Measurements from ENCODE around the gene ASB18. TPM values are rescaled to one million over a fixed set of nuclear protein-coding genes. Genes with fewer than 3 reads are reported as not detected.

The ASB18 gene
- total RNA-seq, 1 experiment from 2014 or later: 0.46 TPM

- Histone ChIP-seq H3K27me3 (ENCODE audit: insufficient read depth, low read depth) (no peaks in the 10 kb centered on the region), H3K9me3 (ENCODE audit: insufficient read depth, low read depth) (no peaks in the 10 kb centered on the region), H4K20me1 (ENCODE audit: insufficient read depth) (no peaks in the 10 kb centered on the region; the same call in 1 of the 2 replicates), H3K79me2 (ENCODE audit: low read depth) (no peaks in the 10 kb centered on the region), H3K4me1 (replicated peaks; ENCODE audit: insufficient read depth) (no peaks in the 10 kb centered on the region), H3K36me3 (ENCODE audit: low read depth) (no peaks in the 10 kb centered on the region), H3K4me3 (no peak overlapping the region), H3K27ac (no peak overlapping the region), H2AFZ (no peak overlapping the region), H3F3A (ENCODE audit: insufficient read depth, low read depth) (peaks cover 4% of the 10 kb centered on the region; the same call in 1 of the 2 replicates), H3K9me2 (ENCODE audit: insufficient read depth) (no peaks in the 10 kb centered on the region), H3K4me2 (no peak overlapping the region)
- DNase-seq: no peak
- no peak for TF ChIP-seq EZH2 (IDR thresholded peaks at IDR 0.05; ENCODE audit: low read depth)
- no peak for TF ChIP-seq CTCF (conservative IDR thresholded peaks at IDR 0.05)
- intact Hi-C loops (cut with micrococcal nuclease; ENCODE audit: unreplicated experiment): no loop called here
- no TSS peak for BruUV-seq (replicated peaks)
- ChIA-PET CTCF (no interaction called here), POLR2A (ENCODE audit: unreplicated experiment) (no interaction called here)
Measured at GRCh38 chr2:236163471-236164200, 100.6 kb downstream of the ASB18 start.

GRCh38 chr2:236162882-236163470, 101.2 kb downstream of the ASB18 start:
- Histone ChIP-seq H3F3A (ENCODE audit: insufficient read depth, low read depth) (peaks cover 4% of the 10 kb centered on the region; the same call in 1 of the 2 replicates), H3K4me1 (replicated peaks; ENCODE audit: insufficient read depth) (no peaks in the 10 kb centered on the region), H3K9me3 (ENCODE audit: insufficient read depth, low read depth) (no peaks in the 10 kb centered on the region), H3K27ac (no peak overlapping the region), H3K9me2 (ENCODE audit: insufficient read depth) (no peaks in the 10 kb centered on the region), H3K4me2 (no peak overlapping the region), H3K36me3 (ENCODE audit: low read depth) (no peaks in the 10 kb centered on the region), H3K27me3 (ENCODE audit: insufficient read depth, low read depth) (no peaks in the 10 kb centered on the region), H3K4me3 (no peak overlapping the region), H4K20me1 (ENCODE audit: insufficient read depth) (no peaks in the 10 kb centered on the region; the same call in 1 of the 2 replicates), H3K79me2 (ENCODE audit: low read depth) (no peaks in the 10 kb centered on the region), H2AFZ (no peak overlapping the region)
- POLR2A ChIA-PET (ENCODE audit: unreplicated experiment): no interaction called here
- BruUV-seq (replicated peaks): no TSS peak
- CTCF ChIA-PET: no interaction called here
- no peak for TF ChIP-seq CTCF (conservative IDR thresholded peaks at IDR 0.05)
- no peak for TF ChIP-seq EZH2 (IDR thresholded peaks at IDR 0.05; ENCODE audit: low read depth)
- no peak for DNase-seq
- intact Hi-C loops (cut with micrococcal nuclease; ENCODE audit: unreplicated experiment): no loop called here

- TF ChIP-seq CTCF (conservative IDR thresholded peaks at IDR 0.05): no peak
- TF ChIP-seq EZH2 (IDR thresholded peaks at IDR 0.05; ENCODE audit: low read depth): no peak
- H4K20me1 ChIP-seq (ENCODE audit: insufficient read depth): no peaks in the 10 kb centered on the region; the same call in 1 of the 2 replicates
- DNase-seq: no peak
- no TSS peak for BruUV-seq (replicated peaks)
- H3K27me3 ChIP-seq (ENCODE audit: insufficient read depth, low read depth): no peaks in the 10 kb centered on the region
- ChIA-PET POLR2A (ENCODE audit: unreplicated experiment) (no interaction called here), CTCF (no interaction called here)
- H3K9me3 ChIP-seq (ENCODE audit: insufficient read depth, low read depth): no peaks in the 10 kb centered on the region
- H3K4me3 ChIP-seq: no peak overlapping the region
- no peak overlapping the region for H3K27ac ChIP-seq
- peaks cover 4% of the 10 kb centered on the region; the same call in 1 of the 2 replicates for H3F3A ChIP-seq (ENCODE audit: insufficient read depth, low read depth)
- H3K9me2 ChIP-seq (ENCODE audit: insufficient read depth): no peaks in the 10 kb centered on the region
- no peaks in the 10 kb centered on the region for H3K36me3 ChIP-seq (ENCODE audit: low read depth)
- H2AFZ ChIP-seq: no peak overlapping the region
- no peaks in the 10 kb centered on the region for H3K4me1 ChIP-seq (replicated peaks; ENCODE audit: insufficient read depth)
- intact Hi-C loops (cut with micrococcal nuclease; ENCODE audit: unreplicated experiment): no loop called here
- no peak overlapping the region for H3K4me2 ChIP-seq
- no peaks in the 10 kb centered on the region for H3K79me2 ChIP-seq (ENCODE audit: low read depth)
Measured at GRCh38 chr2:236162031-236162845, 102.0 kb downstream of the ASB18 start.
